ENCODE results near the gene C5AR2.
A peak's percentile ranks its signal among the peaks of the same experiment; 100 is the strongest.
"Not testable (repeated sequence)": the region's sequence is repeated elsewhere in the genome, so short reads cannot be mapped to it uniquely, and the experiment has no call there.

The C5AR2 gene

GRCh38 chr19:47363758-47364531, 32.0 kb downstream of the C5AR2 start:
- peak; percentile 37 for DNase-seq

GRCh38 chr19:47365455-47365854, 33.5 kb downstream of the C5AR2 start:
- DNase-seq = not testable (repeated sequence)

- peak; percentile 63 for DNase-seq
These were observed 38.2 kb downstream of the C5AR2 start for GRCh38 chr19:47370045-47370611.

GRCh38 chr19:47371261-47371660, 39.3 kb downstream of the C5AR2 start:
- DNase-seq = no peak

GRCh38 chr19:47372603-47373002, 40.6 kb downstream of the C5AR2 start:
- no peak for DNase-seq

GRCh38 chr19:47373246-47374240, 41.6 kb downstream of the C5AR2 start:
- DNase-seq = no peak

- DNase-seq = no peak
These were observed 43.1 kb downstream of the C5AR2 start for GRCh38 chr19:47374876-47375693.

- no peak for DNase-seq
These were observed 44.0 kb downstream of the C5AR2 start for GRCh38 chr19:47375694-47376588.

- DNase-seq = no peak
These were observed 44.7 kb downstream of the C5AR2 start for GRCh38 chr19:47376589-47377144.

GRCh38 chr19:47377208-47377701, 45.3 kb downstream of the C5AR2 start:
- DNase-seq = peak; percentile 52

- DNase-seq = no peak
These were observed 45.8 kb downstream of the C5AR2 start for GRCh38 chr19:47377801-47378200.

- DNase-seq = no peak
These were observed 46.3 kb downstream of the C5AR2 start for GRCh38 chr19:47378246-47378645.

GRCh38 chr19:47379381-47379938, 47.5 kb downstream of the C5AR2 start:
- no peak for DNase-seq

GRCh38 chr19:47380559-47380958, 48.6 kb downstream of the C5AR2 start:
- DNase-seq = no peak

GRCh38 chr19:47381121-47381520, 49.1 kb downstream of the C5AR2 start:
- DNase-seq = no peak

- peak; percentile 56 for DNase-seq
These were observed 49.8 kb downstream of the C5AR2 start for GRCh38 chr19:47381653-47382279.

GRCh38 chr19:47383890-47384289, 51.9 kb downstream of the C5AR2 start:
- DNase-seq = not testable (repeated sequence)

GRCh38 chr19:47384533-47384932, 52.6 kb downstream of the C5AR2 start:
- DNase-seq = not testable (repeated sequence)

GRCh38 chr19:47386582-47386981, 54.6 kb downstream of the C5AR2 start:
- not testable (repeated sequence) for DNase-seq

GRCh38 chr19:47387623-47388022, 55.6 kb downstream of the C5AR2 start:
- not testable (repeated sequence) for DNase-seq

Measured in hematopoietic multipotent progenitor cell treated with erythropoietin and hydrocortisone succinate and interleukin-3 and kit ligand, for 6 days (in vitro differentiated cells).